A549 (cell line): ENCODE results near the gene TRIM27. TPM values are rescaled to one million over a fixed set of nuclear protein-coding genes. Genes with fewer than 3 reads are reported as not detected.

Experiments
- ATAC-seq, 2 experiments: fragments of 200-7000 bp in 1 of 2; fragments of >200 bp in 1 of 2; cut with Nextera tagmentation in 1 of 2; cut with Tn5 transposase in 1 of 2; 3 replicates each; pipeline versions ENCODE4 v1.8.0 to v1.9.1; 2018 to 2020; ENCODE audit warnings: mild to moderate bottlenecking in 1 of 2, moderate library complexity in 1 of 2
- CTCF ChIA-PET: fragments of 300-600 bp; sonication (Branson Sonifier 250); formaldehyde crosslinking; extraction: SDS; loops from one replicate; lab custom pipeline; 2021; ENCODE audit warnings: antibody characterized with exemption, inconsistent platforms; lab: Yijun Ruan, JAX
- POLR2A ChIA-PET: fragments of 350-600 bp; formaldehyde crosslinking; extraction: SDS; loops from one replicate; lab custom pipeline; 2021; ENCODE audit warnings: antibody characterized with exemption, inconsistent platforms; lab: Yijun Ruan, JAX
- DNase-seq, 2 experiments: peaks; one replicate each; pipeline versions ENCODE4 v3.0.0 to v3.0.0-alpha.2; 2011 to 2016; ENCODE audit warnings: low read depth in 1 of 2, low spot score in 1 of 2
- FAIRE-seq: peaks from 2 replicates; lab custom pipeline; 2011; peaks lifted over from hg19 to GRCh38; lab: Jason Lieb, UNC
- H3K27ac ChIP-seq, 2 experiments: fragments of >200 bp; sonication (Bioruptor Twin); formaldehyde crosslinking; 3 replicates each; pipeline ENCODE4 v1.5.1; 2016 to 2017
- H3K4me1 ChIP-seq: fragments of >200 bp; sonication (Bioruptor Twin); formaldehyde crosslinking; 3 replicates; pipeline ENCODE4 v1.6.1; 2016
- H3K4me2 ChIP-seq: fragments of >200 bp; sonication (Bioruptor Twin); formaldehyde crosslinking; 3 replicates; pipeline ENCODE4 v1.6.1; 2016
- H3K4me3 ChIP-seq: fragments of >200 bp; sonication (Bioruptor Twin); formaldehyde crosslinking; 3 replicates; pipeline ENCODE4 v1.5.1; 2016
- H3K9me3 ChIP-seq: fragments of >200 bp; sonication (Bioruptor Twin); formaldehyde crosslinking; 3 replicates; pipeline ENCODE4 v1.6.1; 2016
- ATOH8 ChIP-seq: fragments of 250-450 bp; sonication (Bioruptor Pico); IDR thresholded peaks from 2 replicates; pipeline ENCODE4 v1.5.0; 2020; ENCODE audit warnings: low read depth, mild to moderate bottlenecking, moderate library complexity
- CBX2 ChIP-seq: fragments of 200-600 bp; sonication (generic); IDR thresholded peaks from 2 replicates; pipeline ENCODE4 v1.6.1; 2016; ENCODE audit warnings: low read depth, mild to moderate bottlenecking, borderline replicate concordance
- CBX8 ChIP-seq: fragments of 200-600 bp; sonication (generic); IDR thresholded peaks from 2 replicates; pipeline ENCODE4 v1.6.1; 2016
- CEBPB ChIP-seq, 2 experiments: fragments of >200 bp in 1 of 2; sonication (Bioruptor Twin) in 1 of 2; formaldehyde crosslinking in 1 of 2; IDR thresholded peaks; 2 replicates each; pipeline ENCODE4 v1.6.1; 2012 to 2016
- EP300 ChIP-seq, 2 experiments: fragments of >200 bp; sonication (Bioruptor Twin); formaldehyde crosslinking; IDR thresholded peaks; 2 replicates in 1 of 2; 3 replicates in 1 of 2; pipeline ENCODE4 v1.6.1; 2016 to 2017
- ESRRA ChIP-seq: fragments of 150-350 bp; IDR thresholded peaks from 2 replicates; pipeline ENCODE4 v1.6.1; 2014; ENCODE audit warnings: mild to moderate bottlenecking, low read length, borderline replicate concordance
- HOXB13 ChIP-seq: fragments of 250-450 bp; sonication (Bioruptor Pico); IDR thresholded peaks from 2 replicates; pipeline ENCODE4 v1.5.0; 2020; ENCODE audit warnings: low read depth, mild to moderate bottlenecking, moderate library complexity
- JUN ChIP-seq, 2 experiments: fragments of >200 bp; sonication (Bioruptor Twin); formaldehyde crosslinking; IDR thresholded peaks; 2 replicates in 1 of 2; 3 replicates in 1 of 2; pipeline ENCODE4 v1.6.1; 2016 to 2017
- KDM5A ChIP-seq: fragments of 200-600 bp; sonication (generic); IDR thresholded peaks from 2 replicates; pipeline ENCODE4 v1.6.1; 2016; ENCODE audit warnings: antibody characterized with exemption, mild to moderate bottlenecking
- MAFK ChIP-seq: fragments of 450-650 bp; IDR thresholded peaks from 2 replicates; pipeline ENCODE4 v1.6.1; 2014; ENCODE audit not compliant: partially characterized antibody
- PHF8 ChIP-seq: fragments of 200-600 bp; sonication (generic); IDR thresholded peaks from 2 replicates; pipeline ENCODE4 v1.6.1; 2016; ENCODE audit warnings: low read depth, mild to moderate bottlenecking, antibody characterized with exemption, moderate library complexity, borderline replicate concordance
- POLR2AphosphoS2 ChIP-seq: conservative IDR thresholded peaks from 2 replicates; pipeline ENCODE4 v1.6.1; 2012; ENCODE audit warnings: low read length, improper control_type of control experiment, inconsistent platforms
- RAD21 ChIP-seq, 2 experiments: fragments of >200 bp in 1 of 2; sonication (Bioruptor Twin) in 1 of 2; formaldehyde crosslinking in 1 of 2; IDR thresholded peaks in 1 of 2; conservative IDR thresholded peaks in 1 of 2; 2 replicates in 1 of 2; 3 replicates in 1 of 2; pipeline ENCODE4 v1.6.1; 2012 to 2018; ENCODE audit warnings: inconsistent platforms in 1 of 2
- RNF2 ChIP-seq: fragments of 200-600 bp; sonication (generic); IDR thresholded peaks from 2 replicates; pipeline ENCODE4 v1.6.1; 2016; ENCODE audit warnings: low read depth, mild to moderate bottlenecking, antibody characterized with exemption, moderate library complexity, borderline replicate concordance
- SMC3 ChIP-seq: fragments of >200 bp; sonication (Bioruptor Twin); formaldehyde crosslinking; IDR thresholded peaks from 3 replicates; pipeline ENCODE4 v1.6.1; 2018; ENCODE audit warnings: inconsistent platforms
- SREBF2 ChIP-seq: fragments of 450-650 bp; IDR thresholded peaks from 2 replicates; pipeline ENCODE4 v1.6.1; 2014; ENCODE audit warnings: mild to moderate bottlenecking, moderate library complexity
- TFCP2L1 ChIP-seq: fragments of 250-450 bp; sonication (Bioruptor Pico); IDR thresholded peaks from 2 replicates; pipeline ENCODE4 v1.5.0; 2021; ENCODE audit warnings: mild to moderate bottlenecking
- ZC3H11A ChIP-seq: fragments of 450-650 bp; IDR thresholded peaks from 2 replicates; pipeline ENCODE4 v1.6.1; 2014; ENCODE audit warnings: antibody characterized with exemption, mild to moderate bottlenecking
- ZSCAN20 ChIP-seq: fragments of 250-450 bp; sonication (Bioruptor Pico); IDR thresholded peaks from 2 replicates; pipeline ENCODE4 v1.8.0; 2022; ENCODE audit warnings: mild to moderate bottlenecking, moderate library complexity
- WGBS: methylation state at CpG from one replicate; pipeline ENCODE4 v1.1.6; 2017; ENCODE audit errors: missing lambda C conversion rate; 5-methylcytosine and 5-hydroxymethylcytosine counted together
- polyA plus RNA-seq, 4 experiments: library from polyadenylated mRNA; depleted of rRNA in 3 of 4; stranded (reverse); fragments of >200 nt; fragmentation: RNase III in 1 of 4; extraction: RNeasy Plus Mini Kit Qiagen cat#74134 plus additional on column Dnase treatment in 1 of 4; gene quantifications; 2 replicates in 3 of 4; 3 replicates in 1 of 4; pipeline ENCODE4 v1.2.3, GENCODE V29; 2011 to 2017
- TF ChIP-seq, protein P1 (sequence below): fragments of 250-450 bp; sonication (Bioruptor Pico); IDR thresholded peaks from 2 replicates; pipeline ENCODE4 v1.5.0; 2021; ENCODE audit warnings: mild to moderate bottlenecking, moderate library complexity, borderline replicate concordance
- TF ChIP-seq, protein P2 (sequence below): IDR thresholded peaks from 2 replicates; pipeline ENCODE4 v1.6.1; 2012

The TRIM27 gene
- polyA plus RNA-seq, 2 of the 4 experiments (the other 2 are of a cell fraction) = 27.8 to 50.1 TPM

DNA sequence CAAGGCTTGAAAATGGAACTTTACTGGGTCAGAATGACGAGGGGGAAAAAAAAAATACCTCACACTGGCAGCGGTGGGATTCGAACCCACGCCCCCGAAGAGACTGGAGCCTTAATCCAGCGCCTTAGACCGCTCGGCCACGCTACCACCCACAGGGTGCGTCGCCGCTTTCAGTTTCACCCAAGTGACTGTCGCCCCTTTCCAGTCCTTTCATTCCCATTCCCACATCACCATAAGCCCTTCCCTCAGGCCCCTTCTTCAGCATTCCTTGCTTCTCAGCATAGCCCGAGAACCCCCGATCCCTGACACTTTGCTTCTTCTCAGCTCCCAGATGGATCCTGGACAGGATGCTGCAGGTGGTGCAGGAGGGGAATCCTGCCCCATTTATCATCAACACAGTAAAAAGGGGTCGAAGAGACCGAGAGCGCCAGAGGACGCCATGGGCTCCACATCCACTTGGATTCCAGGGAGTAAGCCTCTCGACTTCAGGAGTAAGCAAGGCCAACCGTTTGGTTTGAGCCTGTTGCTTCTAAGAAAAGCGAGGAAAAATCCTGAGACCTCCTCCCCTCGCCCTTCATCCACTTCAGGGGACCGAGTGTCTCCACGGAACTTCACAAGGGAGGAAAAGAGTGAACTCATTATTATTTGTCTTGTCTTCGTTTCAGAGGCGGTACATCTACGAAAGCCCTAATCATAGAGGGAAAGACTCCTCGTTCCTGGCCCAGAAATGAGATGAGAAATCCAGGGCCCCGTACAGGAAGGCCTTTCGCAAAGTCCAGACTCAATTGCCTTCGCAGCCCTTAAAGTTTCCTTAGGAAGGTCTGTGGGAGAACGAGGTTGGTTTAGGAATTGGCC lies 20.0 kb upstream of the TRIM27 start:
- H3K9me3 ChIP-seq = no peaks in the 10 kb centered on the region
- TF ChIP-seq SREBF2 (peak; percentile 60), MAFK (no peak), CEBPB (IDR thresholded peaks at IDR 0.05) (0 out of 4 replicates have a peak, but pooled peaks of 1 of the 2 experiments have one; percentile 33), ATOH8 (no peak), PHF8 (no peak), POLR2AphosphoS2 (no peak), CBX2 (no peak)
- TF ChIP-seq, protein P1, sequence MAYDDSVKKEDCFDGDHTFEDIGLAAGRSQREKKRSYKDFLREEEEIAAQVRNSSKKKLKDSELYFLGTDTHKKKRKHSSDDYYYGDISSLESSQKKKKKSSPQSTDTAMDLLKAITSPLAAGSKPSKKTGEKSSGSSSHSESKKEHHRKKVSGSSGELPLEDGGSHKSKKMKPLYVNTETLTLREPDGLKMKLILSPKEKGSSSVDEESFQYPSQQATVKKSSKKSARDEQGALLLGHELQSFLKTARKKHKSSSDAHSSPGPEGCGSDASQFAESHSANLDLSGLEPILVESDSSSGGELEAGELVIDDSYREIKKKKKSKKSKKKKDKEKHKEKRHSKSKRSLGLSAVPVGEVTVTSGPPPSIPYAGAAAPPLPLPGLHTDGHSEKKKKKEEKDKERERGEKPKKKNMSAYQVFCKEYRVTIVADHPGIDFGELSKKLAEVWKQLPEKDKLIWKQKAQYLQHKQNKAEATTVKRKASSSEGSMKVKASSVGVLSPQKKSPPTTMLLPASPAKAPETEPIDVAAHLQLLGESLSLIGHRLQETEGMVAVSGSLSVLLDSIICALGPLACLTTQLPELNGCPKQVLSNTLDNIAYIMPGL (CRISPR knock-in tag) = 0 out of 2 replicates have a peak, but pooled peaks have one; percentile 21
- TF ChIP-seq, protein P2, sequence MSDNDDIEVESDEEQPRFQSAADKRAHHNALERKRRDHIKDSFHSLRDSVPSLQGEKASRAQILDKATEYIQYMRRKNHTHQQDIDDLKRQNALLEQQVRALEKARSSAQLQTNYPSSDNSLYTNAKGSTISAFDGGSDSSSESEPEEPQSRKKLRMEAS = peak; percentile 30
- FAIRE-seq (no peak), DNase-seq (peak in 1 of 2 experiments; percentile 87), ATAC-seq (peak; percentile 41 to 55)
- POLR2A ChIA-PET = interaction anchor here (1.0 kb wide), 1 partner anchor 20 kb away, joined by 5 read pairs; the partner anchor contains the start of gene TRIM27
- H3K4me1 ChIP-seq = peaks cover 25% of the 10 kb centered on the region
- peak overlapping the region; percentile 71 to 84 for H3K27ac ChIP-seq
- peak overlapping the region; percentile 75 for H3K4me2 ChIP-seq
- peak overlapping the region; percentile 73 for H3K4me3 ChIP-seq
- WGBS = 3% methylated on average over 33 of the region's 33 CpGs
- CTCF ChIA-PET = interaction anchor here (1.0 kb wide), 1 partner anchor 72 kb away, joined by 5 read pairs; no protein-coding TSS in a partner anchor

DNA sequence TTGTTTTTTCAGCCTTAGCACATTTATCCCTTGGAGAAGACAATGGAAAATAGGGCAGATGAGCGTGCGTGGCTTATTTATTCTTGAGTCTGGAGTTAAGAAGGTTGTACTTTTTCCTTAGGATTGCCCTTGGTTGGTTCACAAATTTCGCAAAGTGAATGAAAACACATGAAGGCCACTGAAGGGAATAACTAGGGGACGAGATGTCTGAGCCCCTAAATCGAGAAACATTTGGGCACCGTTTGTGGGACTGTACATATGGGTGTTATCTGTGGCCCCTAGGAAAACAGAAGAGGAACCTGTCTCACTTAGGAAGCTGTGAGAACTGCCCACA lies 19.4 kb upstream of the TRIM27 start:
- Histone ChIP-seq H3K4me2 (peak overlapping the region; percentile 75), H3K4me1 (peaks cover 19% of the 10 kb centered on the region), H3K9me3 (no peaks in the 10 kb centered on the region), H3K27ac (peak overlapping the region in 1 of 2 experiments; percentile 15; a peak in 1 of 6 replicates), H3K4me3 (peak overlapping the region; percentile 73)
- no peak for FAIRE-seq
- CTCF ChIA-PET = interaction anchor here (1.0 kb wide), 1 partner anchor 73 kb away, joined by 5 read pairs; no protein-coding TSS in a partner anchor
- TF ChIP-seq ESRRA = no peak
- TF ChIP-seq ZC3H11A = no peak
- no peak for TF ChIP-seq CBX8
- no peak for TF ChIP-seq ZSCAN20
- TF ChIP-seq POLR2AphosphoS2 = no peak
- TF ChIP-seq, protein P1 (CRISPR knock-in tag) = no peak
- no peak for TF ChIP-seq RAD21 (conservative IDR thresholded peaks at IDR 0.05 in 1 of 2, IDR thresholded peaks at IDR 0.05 in 1 of 2)
- no peak for TF ChIP-seq HOXB13
- TF ChIP-seq SMC3 = no peak
- TF ChIP-seq CBX2 = no peak
- no peak for TF ChIP-seq KDM5A
- no peak for TF ChIP-seq JUN (IDR thresholded peaks at IDR 0.05)
- TF ChIP-seq EP300 (IDR thresholded peaks at IDR 0.05) = no peak
- no peak for TF ChIP-seq TFCP2L1
- TF ChIP-seq RNF2 = no peak
- POLR2A ChIA-PET = interaction anchor here (1.0 kb wide), 1 partner anchor 19 kb away, joined by 5 read pairs; the partner anchor contains the start of gene TRIM27
- WGBS = 13% methylated on average over 6 of the region's 6 CpGs
- ATAC-seq = peak in 1 of 2 experiments; percentile 4; a peak in 1 of 6 replicates
- no peak for DNase-seq
